ENCODE results near the gene FAM24B.

The FAM24B gene

GRCh38 chr10:122822973-122823690, 56.2 kb downstream of the FAM24B start:
- no peak for DNase-seq

- DNase-seq = no peak
Measured at GRCh38 chr10:122821808-122822207, 57.6 kb downstream of the FAM24B start.

GRCh38 chr10:122815458-122815857, 63.9 kb downstream of the FAM24B start:
- DNase-seq = no peak

- DNase-seq = no peak
Measured at GRCh38 chr10:122814493-122814892, 64.9 kb downstream of the FAM24B start.

GRCh38 chr10:122812751-122813150, 66.6 kb downstream of the FAM24B start:
- DNase-seq = no peak

GRCh38 chr10:122802282-122802681, 77.1 kb downstream of the FAM24B start:
- DNase-seq = no peak

Measured in right hindlimb (tissue), 1 donor.